Ishikawa (cell line): Measurements from ENCODE around the gene MYLK.

ENCODE experiments used
- CEBPB ChIP-seq: IDR thresholded peaks from 2 replicates; pipeline ENCODE4 v1.6.1; 2012
- CREB1 ChIP-seq: IDR thresholded peaks from 2 replicates; pipeline ENCODE4 v1.6.1; 2012; ENCODE audit warnings: low read depth
- EGR1 ChIP-seq: IDR thresholded peaks from 2 replicates; pipeline ENCODE4 v1.6.1; 2012
- EP300 ChIP-seq: IDR thresholded peaks from 2 replicates; pipeline ENCODE4 v1.6.1; 2012; ENCODE audit warnings: borderline replicate concordance
- FOXM1 ChIP-seq: IDR thresholded peaks from 2 replicates; pipeline ENCODE4 v1.6.1; 2012; ENCODE audit warnings: low read depth, borderline replicate concordance
- MAX ChIP-seq: IDR thresholded peaks from 2 replicates; pipeline ENCODE4 v1.6.1; 2012
- NFIC ChIP-seq: IDR thresholded peaks from 2 replicates; pipeline ENCODE4 v1.6.1; 2012
- RAD21 ChIP-seq: IDR thresholded peaks from 2 replicates; pipeline ENCODE4 v1.6.1; 2012; ENCODE audit warnings: low read depth
- REST ChIP-seq: IDR thresholded peaks from 2 replicates; pipeline ENCODE4 v1.6.1; 2012; ENCODE audit warnings: low read depth, mild to moderate bottlenecking
- TAF1 ChIP-seq: IDR thresholded peaks from 2 replicates; pipeline ENCODE4 v1.6.1; 2012; ENCODE audit warnings: low read depth, mild to moderate bottlenecking
- TCF12 ChIP-seq: IDR thresholded peaks from 2 replicates; pipeline ENCODE4 v1.6.1; 2012; ENCODE audit warnings: low read depth
- TEAD4 ChIP-seq: IDR thresholded peaks from 2 replicates; pipeline ENCODE4 v1.6.1; 2012
- USF1 ChIP-seq: IDR thresholded peaks from 2 replicates; pipeline ENCODE4 v1.6.1; 2012
- YY1 ChIP-seq: IDR thresholded peaks from 2 replicates; pipeline ENCODE4 v1.6.1; 2012; ENCODE audit warnings: low read depth
- ZBTB7A ChIP-seq: IDR thresholded peaks from 2 replicates; pipeline ENCODE4 v1.6.1; 2012; ENCODE audit warnings: low read depth

Gene MYLK

GRCh38 chr3:123606527-123606926 lies 277.6 kb downstream of the MYLK start:
- TF ChIP-seq REST (no peak), EGR1 (no peak), TAF1 (no peak), RAD21 (no peak), CREB1 (no peak), ZBTB7A (no peak), CEBPB (no peak), NFIC (no peak), TEAD4 (no peak), USF1 (no peak), YY1 (no peak), MAX (no peak), FOXM1 (no peak), EP300 (no peak), TCF12 (no peak)

- TF ChIP-seq TEAD4 = no peak
- no peak for TF ChIP-seq USF1
- TF ChIP-seq EP300 = no peak
- TF ChIP-seq FOXM1 = no peak
- TF ChIP-seq TAF1 = no peak
- no peak for TF ChIP-seq MAX
- TF ChIP-seq EGR1 = no peak
Observed at GRCh38 chr3:123605789-123606234, 278.3 kb downstream of the MYLK start.

GRCh38 chr3:123602325-123602724 lies 281.8 kb downstream of the MYLK start:
- TF ChIP-seq CREB1 (no peak), TEAD4 (peak; percentile 35; the same call in 1 of the 2 replicates), EP300 (peak; percentile 40; the same call in 1 of the 2 replicates), NFIC (peak; percentile 95), TCF12 (peak; percentile 59; the same call in 1 of the 2 replicates), MAX (peak; percentile 24; the same call in 1 of the 2 replicates), USF1 (peak; percentile 8; the same call in 1 of the 2 replicates), RAD21 (no peak)

GRCh38 chr3:123597561-123597960 lies 286.6 kb downstream of the MYLK start:
- no peak for TF ChIP-seq EP300
- no peak for TF ChIP-seq RAD21
- no peak for TF ChIP-seq YY1
- TF ChIP-seq EGR1 = no peak
- TF ChIP-seq MAX = no peak
- no peak for TF ChIP-seq FOXM1

GRCh38 chr3:123595396-123596180 lies 288.5 kb downstream of the MYLK start:
- no peak for TF ChIP-seq YY1
- TF ChIP-seq NFIC = no peak
- no peak for TF ChIP-seq TEAD4
- no peak for TF ChIP-seq CREB1
- no peak for TF ChIP-seq TCF12
- no peak for TF ChIP-seq USF1
- TF ChIP-seq EGR1 = no peak
- no peak for TF ChIP-seq EP300
- no peak for TF ChIP-seq ZBTB7A
- no peak for TF ChIP-seq TAF1
- no peak for TF ChIP-seq FOXM1
- TF ChIP-seq CEBPB = no peak
- TF ChIP-seq REST = no peak
- TF ChIP-seq RAD21 = no peak
- no peak for TF ChIP-seq MAX
